Measurements from ENCODE around the gene PRDM10. TPM values are rescaled to one million over a fixed set of nuclear protein-coding genes. Genes with fewer than 3 reads are reported as not detected.
"Not testable (repeated sequence)": the region's sequence is repeated elsewhere in the genome, so short reads cannot be mapped to it uniquely, and the experiment has no call there.

The PRDM10 gene
- total and polyA plus RNA-seq, 10 donors = 1.6 to 16.2 (median 10.3) TPM

DNA sequence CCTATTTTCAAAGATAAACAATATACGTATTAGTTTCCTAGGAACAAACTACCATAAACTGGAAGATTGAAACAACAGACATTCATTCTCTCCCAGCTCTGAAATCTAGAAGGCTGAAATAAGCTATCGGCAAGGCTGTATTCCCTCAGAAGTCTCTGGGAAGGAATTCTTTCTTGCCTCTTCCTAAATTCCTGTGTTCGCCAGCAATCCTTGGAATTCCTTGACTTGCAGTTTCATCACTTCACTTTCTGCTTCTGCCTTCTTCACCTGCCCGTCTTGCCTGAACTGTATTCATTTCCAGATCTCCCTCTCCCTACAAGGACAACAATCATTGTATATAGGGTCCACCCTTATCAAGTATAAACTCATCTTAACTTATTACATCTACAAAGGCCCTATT is 17.7 kb upstream of the PRDM10 start:
- Histone ChIP-seq H3K9me3 (peaks cover 0 to 14% (median 0%) of the 10 kb centered on the region in 8 donors), H3K4me1 (peaks cover 0 to 11% (median 6%) of the 10 kb centered on the region in 6 donors), H3K4me3 (no peak overlapping the region), H3K27me3 (replicated peaks in 1 of 7) (peaks cover 0 to 23% (median 0%) of the 10 kb centered on the region in 7 donors), H3K27ac (no peak overlapping the region), H3K36me3 (no peaks in the 10 kb centered on the region)
- TF ChIP-seq POLR2A (IDR thresholded peaks at IDR 0.05) (no peak), POLR2AphosphoS5 (IDR thresholded peaks at IDR 0.05) (no peak), CTCF (IDR thresholded peaks at IDR 0.05 in 8 of 11, conservative IDR thresholded peaks at IDR 0.05 in 3 of 11) (no peak)
- WGBS, 5 donors = 85 to 95% (median 93%) methylated on average over 4 of the region's 4 CpGs
- no peak for DNase-seq
- intact Hi-C loops (cut with DNase I; ENCODE audit: low total_unique reads) = no loop called here

GRCh38 chr11:130015846-130016245 is 13.2 kb upstream of the PRDM10 start:
- H3K36me3 ChIP-seq; H3K4me1 ChIP-seq; H3K9me3 ChIP-seq; H3K4me3 ChIP-seq; intact Hi-C loops (cut with DNase I; ENCODE audit: low total_unique reads); DNase-seq; H3K27me3 ChIP-seq (replicated peaks in 1 of 7); H3K27ac ChIP-seq: not testable (repeated sequence)
- 94 to 98% (median 96%) methylated on average over 3 of the region's 3 CpGs for WGBS, 5 donors

DNA sequence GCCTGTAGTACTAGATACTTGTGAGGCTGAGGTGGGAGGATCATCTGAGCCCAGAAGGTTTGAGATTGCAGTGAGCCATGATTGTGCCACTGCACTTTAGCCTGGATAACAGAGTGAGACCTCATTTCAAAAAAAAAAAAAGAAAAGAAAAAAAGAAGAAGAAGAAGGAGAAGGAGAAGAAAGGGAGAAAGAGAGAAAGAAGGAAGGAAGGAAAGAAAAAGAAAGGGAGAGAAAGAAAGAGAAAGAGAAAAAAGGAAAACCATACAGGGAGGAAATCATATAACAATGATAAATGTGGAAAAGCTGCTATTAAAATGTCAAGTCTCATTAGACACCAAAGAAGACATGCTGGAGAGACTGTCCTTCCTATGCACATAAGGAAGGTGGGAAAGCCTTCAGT is 5.7 kb upstream of the PRDM10 start:
- no peak overlapping the region for H3K4me3 ChIP-seq
- no peak overlapping the region for H3K27ac ChIP-seq
- intact Hi-C loops (cut with DNase I; ENCODE audit: low total_unique reads) = no loop called here
- H3K27me3 ChIP-seq (replicated peaks in 1 of 7) = no peaks in the 10 kb centered on the region
- peaks cover 0 to 17% (median 13%) of the 10 kb centered on the region in 6 donors for H3K4me1 ChIP-seq
- TF ChIP-seq POLR2AphosphoS5 (IDR thresholded peaks at IDR 0.05) (no peak), POLR2A (IDR thresholded peaks at IDR 0.05) (no peak), CTCF (IDR thresholded peaks at IDR 0.05 in 8 of 11, conservative IDR thresholded peaks at IDR 0.05 in 3 of 11) (no peak)
- no peak for DNase-seq
- no peaks in the 10 kb centered on the region for H3K9me3 ChIP-seq
- no peaks in the 10 kb centered on the region for H3K36me3 ChIP-seq

- TF ChIP-seq POLR2A (IDR thresholded peaks at IDR 0.05) (no peak), CTCF (IDR thresholded peaks at IDR 0.05 in 8 of 11, conservative IDR thresholded peaks at IDR 0.05 in 3 of 11) (no peak), POLR2AphosphoS5 (IDR thresholded peaks at IDR 0.05) (no peak)
- Histone ChIP-seq H3K4me1 (peaks cover 0 to 17% (median 13%) of the 10 kb centered on the region in 6 donors), H3K27me3 (replicated peaks in 1 of 7) (no peaks in the 10 kb centered on the region), H3K9me3 (no peaks in the 10 kb centered on the region), H3K36me3 (no peaks in the 10 kb centered on the region), H3K4me3 (no peak overlapping the region), H3K27ac (no peak overlapping the region)
- no peak for DNase-seq
- intact Hi-C loops (cut with DNase I; ENCODE audit: low total_unique reads) = no loop called here
- 88 to 97% (median 94%) methylated on average over 3 of the region's 3 CpGs for WGBS, 5 donors
Measured at GRCh38 chr11:130006929-130007328, 4.3 kb upstream of the PRDM10 start.

DNA sequence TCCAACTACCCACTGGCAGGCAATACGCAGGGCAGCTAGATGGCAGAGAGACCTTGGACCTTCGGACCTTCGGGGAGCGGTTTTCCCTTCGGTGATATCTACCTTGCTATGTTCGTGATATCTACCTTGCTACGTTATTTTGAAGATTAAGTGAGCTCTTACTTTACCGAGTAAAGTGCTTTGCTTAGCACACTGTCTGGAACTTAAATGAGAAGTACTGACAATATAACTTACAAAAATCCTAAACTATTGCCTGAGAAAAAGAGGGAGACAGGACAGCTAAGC is 1.0 kb upstream of the PRDM10 start:
- intact Hi-C loops (cut with DNase I; ENCODE audit: low total_unique reads) = loop anchor here (2.0 kb wide), 1 partner anchor 65 kb away; the partner anchor contains the start of gene APLP2
- WGBS, 5 donors = 3 to 5% (median 4%) methylated on average over 8 of the region's 8 CpGs
- no peaks in the 10 kb centered on the region for H3K27me3 ChIP-seq (replicated peaks in 1 of 7)

More for the DNA sequence above, 1.0 kb upstream of the PRDM10 start:
- peak overlapping the region; percentile 34 to 85 (median 70) for H3K4me3 ChIP-seq
- peaks cover 14 to 47% (median 28%) of the 10 kb centered on the region in 6 donors for H3K4me1 ChIP-seq
- no peaks in the 10 kb centered on the region for H3K36me3 ChIP-seq
- TF ChIP-seq POLR2A (IDR thresholded peaks at IDR 0.05) (no peak), CTCF (IDR thresholded peaks at IDR 0.05 in 8 of 11, conservative IDR thresholded peaks at IDR 0.05 in 3 of 11) (no peak), POLR2AphosphoS5 (IDR thresholded peaks at IDR 0.05) (no peak)
- H3K27ac ChIP-seq = peak overlapping the region; percentile 95 to 100 (median 99)
- DNase-seq = no peak
- no peaks in the 10 kb centered on the region for H3K9me3 ChIP-seq
